GM18951 (cell line): ENCODE results near the gene SMLR1.

Source experiments
- POLR2A ChIP-seq: IDR thresholded peaks from 4 replicates; pipeline ENCODE4 v1.6.1; 2011; ENCODE audit warnings: mild to moderate bottlenecking; ENCODE audit not compliant: insufficient read length, insufficient read depth; ENCODE audit errors: extremely low read depth
- in situ Hi-C: fragments of 300-500 bp; cut with MboI; formaldehyde crosslinking; loops from one replicate; pipeline ENCODE4 v1.12.0; 2022; ENCODE audit warnings: low sequenced_read_pairs, mixed read lengths, inconsistent platforms; ENCODE audit not compliant: unreplicated experiment

Gene SMLR1

DNA sequence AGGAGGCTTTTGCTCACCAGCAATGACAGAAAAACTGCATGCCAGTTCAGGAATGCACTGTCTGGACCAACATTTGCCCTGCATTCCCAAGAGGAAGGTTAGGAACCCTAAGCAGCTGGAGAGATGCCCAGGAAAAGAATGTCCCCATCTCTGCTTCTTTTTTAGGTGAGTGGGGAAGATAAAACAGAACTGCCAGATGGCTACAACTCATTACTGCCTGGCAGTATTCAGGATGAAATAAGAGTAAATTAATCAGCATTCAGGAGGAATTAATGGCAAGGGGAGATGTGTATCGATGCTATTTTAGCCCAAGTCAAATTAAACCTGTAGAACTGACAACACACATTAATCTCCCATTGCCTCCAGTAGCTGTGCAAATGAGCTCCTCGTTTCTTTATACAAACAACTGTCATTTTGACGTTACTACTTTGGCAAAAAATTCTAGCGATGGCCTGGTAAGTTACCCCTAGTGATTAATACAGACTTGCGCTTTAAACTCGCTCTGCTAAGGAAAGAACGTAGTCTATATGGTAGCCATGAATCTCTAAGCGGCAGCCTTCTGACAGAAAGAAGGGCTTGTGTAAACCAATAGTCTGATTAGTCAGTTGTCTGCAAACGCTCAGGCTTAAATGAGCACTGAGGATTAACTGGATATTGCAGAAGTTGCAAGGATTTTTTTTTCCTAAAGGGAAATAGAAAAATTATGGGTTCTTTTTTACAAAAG, 16.7 kb upstream of the SMLR1 start:
- in situ Hi-C loops, result no loop called here
- TF ChIP-seq POLR2A, result no peak

DNA sequence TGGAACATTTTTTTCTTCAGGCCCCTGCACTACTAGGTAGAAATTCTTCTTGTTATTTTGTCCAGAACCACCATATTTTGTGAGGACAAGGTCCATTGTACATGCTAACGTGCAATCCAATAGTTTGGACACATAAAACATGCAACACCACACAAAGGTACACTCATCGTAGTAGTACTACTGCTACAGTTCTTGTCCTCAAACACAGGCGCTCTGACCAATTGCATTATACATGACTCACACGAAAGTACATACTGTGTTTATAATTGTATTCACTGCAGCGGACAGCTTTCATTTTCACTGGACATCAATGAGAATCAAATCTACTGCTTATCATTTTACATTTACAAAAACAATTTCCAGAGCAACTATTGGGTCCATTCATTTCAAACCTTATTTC, 15.3 kb upstream of the SMLR1 start:
- in situ Hi-C loops, result no loop called here
- no peak for TF ChIP-seq POLR2A

DNA sequence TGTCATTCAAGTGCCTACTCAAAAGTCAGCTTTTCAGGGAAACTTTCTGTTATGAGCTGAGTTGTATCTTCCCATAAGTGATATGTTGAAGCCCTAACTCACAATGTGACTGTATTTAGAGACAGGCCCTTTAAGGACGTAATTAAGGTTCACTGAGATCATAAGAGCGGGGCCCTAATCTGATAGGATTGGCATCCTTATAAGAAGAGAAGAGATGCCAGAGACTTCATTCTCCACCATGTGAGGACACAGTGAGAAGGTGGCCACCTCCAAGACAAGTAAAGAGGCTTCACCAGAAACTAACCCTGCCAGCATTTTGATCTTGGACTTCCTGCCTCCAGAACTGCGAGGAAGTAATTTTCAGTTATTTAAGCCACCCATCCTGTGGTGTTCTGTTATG, 12.7 kb upstream of the SMLR1 start:
- in situ Hi-C loops, result no loop called here
- TF ChIP-seq POLR2A, result no peak

DNA sequence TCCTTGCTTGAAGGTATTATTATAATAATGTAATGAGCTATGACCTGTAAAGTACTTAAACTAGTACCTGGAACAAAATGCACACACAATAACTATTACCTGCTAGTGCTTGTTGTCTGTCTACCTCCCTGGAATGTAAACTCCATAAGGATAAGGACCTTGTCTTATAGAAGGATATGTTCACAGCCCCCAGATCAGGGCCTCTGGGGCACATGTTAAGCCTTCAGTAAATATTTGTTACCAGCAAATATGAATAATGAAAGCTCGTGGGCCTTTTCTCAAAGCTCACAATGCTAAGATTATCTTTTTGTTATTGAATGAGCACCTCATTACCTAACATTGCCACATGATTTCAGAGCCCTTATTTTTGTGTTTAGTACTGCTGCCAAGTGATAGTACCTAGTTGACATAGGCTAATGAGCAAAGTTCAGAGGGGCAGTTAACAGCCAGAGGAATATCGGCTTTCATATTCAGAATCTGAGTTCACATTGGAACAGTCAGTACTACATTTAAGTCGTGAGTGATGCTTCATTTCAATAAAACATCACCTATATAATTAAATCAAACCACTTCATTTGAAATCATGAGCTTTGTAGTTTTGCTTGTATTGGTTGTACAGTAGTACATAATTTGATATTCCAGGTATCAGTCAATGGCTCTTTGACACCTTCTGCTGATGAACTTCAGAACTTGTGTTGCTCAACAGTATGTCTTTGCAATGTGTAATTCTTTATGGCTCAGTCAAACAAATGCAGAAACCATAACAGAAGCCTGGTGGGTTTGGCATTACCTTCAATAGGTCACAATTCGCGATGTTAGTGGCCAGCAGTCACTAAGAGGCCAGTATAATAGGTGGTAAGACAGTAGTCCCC, 11.8 kb upstream of the SMLR1 start:
- no peak for TF ChIP-seq POLR2A
- in situ Hi-C loops, result no loop called here

DNA sequence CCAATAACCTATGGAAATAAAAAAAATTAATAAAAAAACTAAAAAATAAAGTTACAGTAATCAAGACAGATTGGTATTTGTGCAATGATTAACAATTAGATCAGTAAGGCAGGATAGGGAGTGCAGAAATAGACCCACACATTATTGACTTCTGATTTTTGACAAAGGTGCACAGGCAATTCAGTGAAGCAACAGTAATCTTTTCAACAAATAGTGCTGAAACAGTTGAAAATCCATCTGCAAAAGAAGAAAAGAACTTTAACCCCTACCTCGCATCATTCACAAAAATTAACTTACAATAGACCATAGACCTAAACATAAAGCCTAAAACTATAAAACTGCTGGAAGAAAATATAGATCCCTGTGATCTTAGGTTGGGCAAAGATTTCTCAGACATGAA, 4.5 kb upstream of the SMLR1 start:
- no peak for TF ChIP-seq POLR2A

DNA sequence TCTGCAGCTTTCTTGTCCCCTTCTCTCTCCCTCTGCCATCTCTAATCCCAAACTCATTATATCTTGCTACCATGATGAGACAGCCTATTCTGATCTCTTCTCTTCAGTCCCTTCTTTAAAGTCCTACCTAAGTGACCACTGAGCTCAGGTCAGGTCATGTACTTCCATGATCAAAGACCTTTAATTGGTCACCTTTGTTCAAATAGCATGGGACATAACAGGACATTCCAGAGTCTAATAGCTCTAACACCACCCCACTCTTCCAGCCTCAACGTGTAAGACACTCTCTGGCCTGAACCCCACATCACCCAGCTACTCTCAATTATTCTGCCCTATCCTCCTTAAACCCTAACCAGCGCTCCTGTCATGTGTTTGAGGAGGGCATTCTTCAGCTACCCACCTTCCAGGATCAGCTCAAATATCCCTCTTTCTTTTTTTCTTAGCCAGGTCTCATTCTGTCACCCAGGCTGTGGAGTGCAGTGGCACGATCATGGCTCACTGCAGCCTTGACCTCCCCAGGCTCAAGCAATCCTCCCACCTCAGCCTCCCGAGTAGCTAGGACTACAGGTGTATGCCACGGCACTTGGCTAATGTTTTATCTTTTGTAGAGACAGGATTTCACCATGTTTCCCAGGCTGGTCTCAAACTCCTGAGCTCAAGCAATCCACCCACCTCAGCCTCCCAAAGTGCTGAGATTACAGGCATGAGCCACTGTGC, 2.1 kb upstream of the SMLR1 start:
- in situ Hi-C loops, result no loop called here
- no peak for TF ChIP-seq POLR2A

More for the DNA sequence above, 4.5 kb upstream of the SMLR1 start:
- in situ Hi-C loops, result no loop called here

DNA sequence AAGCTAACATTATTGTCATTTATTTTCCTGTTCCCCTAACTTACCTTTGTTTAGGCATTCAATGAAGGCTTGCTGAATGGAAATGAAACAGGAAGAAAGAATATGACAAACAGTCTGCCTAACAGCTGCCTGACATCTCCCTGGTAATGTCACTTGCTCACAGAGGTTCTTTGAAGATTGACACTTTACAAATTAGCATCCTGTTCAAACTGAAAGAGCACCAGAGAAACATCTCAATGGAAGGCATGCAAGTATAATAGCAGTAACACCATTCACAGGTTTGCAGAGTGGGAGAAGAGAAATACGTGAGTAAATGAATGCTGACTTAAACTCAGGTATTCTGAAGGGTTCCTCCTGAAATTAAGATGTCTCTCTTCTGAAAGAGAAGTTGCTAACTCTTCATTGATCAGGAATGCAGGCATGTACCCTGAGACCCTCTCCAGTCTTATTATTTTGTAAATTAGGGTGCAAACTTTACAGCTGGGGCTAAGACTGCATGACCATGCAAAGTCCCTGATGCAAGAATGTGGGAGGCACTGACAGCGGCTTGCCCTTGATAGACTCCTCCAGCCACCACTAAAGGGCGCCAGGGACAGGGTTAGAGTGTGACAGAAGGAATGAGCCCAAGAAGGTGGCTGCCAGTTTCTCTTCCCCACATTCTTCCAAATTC, 1.3 kb upstream of the SMLR1 start:
- in situ Hi-C loops, result no loop called here
- TF ChIP-seq POLR2A, result no peak

DNA sequence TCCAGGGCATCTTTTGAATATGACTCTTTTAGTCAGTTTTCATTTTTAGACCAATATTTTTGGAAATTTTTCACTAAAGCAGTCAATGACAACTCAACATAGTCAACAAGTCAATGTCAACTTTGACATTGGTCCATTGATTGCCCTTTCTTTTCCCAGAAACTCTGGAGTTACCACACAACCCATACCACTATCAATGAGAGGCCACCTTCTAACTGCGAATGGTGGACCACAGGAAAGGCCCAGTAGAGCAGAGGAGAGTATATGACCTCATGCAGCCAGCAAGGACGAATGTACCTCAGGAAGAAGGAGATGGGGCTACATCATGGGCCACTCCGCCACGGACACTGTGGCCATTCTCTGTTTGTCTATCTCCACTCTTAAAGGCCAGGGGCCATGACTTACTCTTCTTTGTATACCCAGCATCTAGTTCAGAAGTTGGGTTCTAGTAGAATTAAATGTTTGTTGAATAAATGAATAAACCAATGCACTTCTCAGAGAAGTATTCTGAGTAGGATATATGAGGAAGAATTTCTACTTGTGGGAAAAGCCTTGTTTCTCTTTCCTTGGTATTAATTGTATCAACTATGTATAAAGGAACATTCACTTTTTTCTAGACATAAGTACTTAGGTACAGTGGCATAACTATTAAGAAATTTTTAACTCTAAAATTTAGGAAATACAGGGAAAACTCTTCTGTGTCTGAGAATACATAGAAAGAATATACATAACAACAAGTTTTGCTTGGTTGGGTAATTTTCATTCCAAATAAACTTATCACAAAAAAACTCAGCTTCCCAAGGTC, 562 bp upstream of the SMLR1 start:
- TF ChIP-seq POLR2A, result no peak
- in situ Hi-C loops, result no loop called here

DNA sequence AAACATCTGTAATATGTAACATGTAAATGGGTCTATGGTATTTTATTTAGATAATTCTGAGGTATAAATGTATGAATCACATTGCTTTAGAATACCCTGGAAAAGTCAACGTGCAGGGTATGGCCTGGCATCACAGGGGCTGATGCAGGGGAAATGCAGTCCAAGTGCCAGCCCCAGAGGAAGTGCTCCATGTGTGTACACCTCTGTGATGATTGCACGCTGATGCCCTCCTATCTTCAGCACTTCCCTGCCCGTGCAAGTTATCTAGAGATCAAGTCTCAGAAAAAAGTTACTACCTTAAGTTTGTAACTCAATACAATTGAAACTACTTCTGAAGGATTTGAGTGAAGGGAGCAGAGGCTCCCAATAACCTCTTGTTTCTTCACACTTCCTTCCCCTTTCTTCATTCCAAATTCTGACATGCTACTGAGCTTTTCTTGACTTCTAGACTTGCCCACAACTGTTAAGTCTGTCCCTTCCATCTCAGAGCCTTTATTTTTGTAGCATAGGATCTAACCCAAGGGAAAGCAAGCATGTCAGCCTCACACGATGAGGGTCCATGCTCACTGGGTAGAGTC, 2.2 kb downstream of the SMLR1 start:
- in situ Hi-C loops, result no loop called here
- TF ChIP-seq POLR2A, result no peak

DNA sequence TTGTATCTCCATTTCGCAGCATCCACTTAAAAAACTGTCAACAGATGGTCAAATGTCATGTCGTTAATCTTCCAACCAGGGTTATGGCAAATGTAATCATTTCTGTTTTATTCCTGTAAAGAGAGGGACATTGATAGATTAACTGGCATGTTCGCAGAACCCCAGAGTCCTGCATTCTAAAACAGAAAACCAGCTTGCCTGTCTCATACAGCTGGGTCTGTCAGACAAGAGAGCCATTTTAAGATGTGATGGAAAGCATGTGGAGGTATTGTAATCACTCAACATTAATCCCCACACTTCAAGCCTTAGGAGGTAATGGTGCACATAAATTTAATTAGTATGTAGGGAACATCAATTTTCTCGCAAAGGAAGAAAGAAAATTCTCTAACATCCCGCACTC, 4.4 kb downstream of the SMLR1 start:
- in situ Hi-C loops, result no loop called here
- no peak for TF ChIP-seq POLR2A

DNA sequence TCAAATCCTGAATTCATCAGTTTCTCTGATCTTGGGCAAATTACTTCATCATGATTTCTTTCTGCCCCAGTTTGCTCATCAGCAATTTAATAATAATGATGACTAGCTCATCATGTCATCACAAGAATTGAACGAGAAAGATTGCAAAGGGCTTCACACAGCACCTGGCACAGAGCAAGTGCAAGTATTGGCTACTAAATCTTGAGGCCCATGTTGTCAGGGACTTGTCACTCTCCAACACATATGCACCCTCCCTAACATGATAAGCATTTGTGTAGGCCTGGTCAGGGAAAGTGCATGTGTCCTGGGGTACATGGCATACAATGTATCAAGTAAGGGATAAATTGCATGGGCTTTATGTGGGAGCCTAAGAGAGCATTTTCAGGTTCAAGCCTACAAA, 6.4 kb downstream of the SMLR1 start:
- in situ Hi-C loops, result no loop called here
- TF ChIP-seq POLR2A, result no peak
